A549 (cell line): ENCODE data around the gene EIF4G1. TPM values are rescaled to one million over a fixed set of nuclear protein-coding genes. Genes with fewer than 3 reads are reported as not detected.
"Not testable (repeated sequence)": the region's sequence is repeated elsewhere in the genome, so short reads cannot be mapped to it uniquely, and the experiment has no call there.

Source experiments
- ATAC-seq, 2 experiments: fragments of 200-7000 bp in 1 of 2; fragments of >200 bp in 1 of 2; cut with Nextera tagmentation in 1 of 2; cut with Tn5 transposase in 1 of 2; 3 replicates each; pipeline versions ENCODE4 v1.8.0 to v1.9.1; 2018 to 2020; ENCODE audit warnings: mild to moderate bottlenecking in 1 of 2, moderate library complexity in 1 of 2
- CTCF ChIA-PET: fragments of 300-600 bp; sonication (Branson Sonifier 250); formaldehyde crosslinking; extraction: SDS; loops from one replicate; lab custom pipeline; 2021; ENCODE audit warnings: antibody characterized with exemption, inconsistent platforms; lab: Yijun Ruan, JAX
- POLR2A ChIA-PET: fragments of 350-600 bp; formaldehyde crosslinking; extraction: SDS; loops from one replicate; lab custom pipeline; 2021; ENCODE audit warnings: antibody characterized with exemption, inconsistent platforms; lab: Yijun Ruan, JAX
- DNase-seq, 2 experiments: peaks; one replicate each; pipeline versions ENCODE4 v3.0.0 to v3.0.0-alpha.2; 2011 to 2016; ENCODE audit warnings: low read depth in 1 of 2, low spot score in 1 of 2
- FAIRE-seq: peaks from 2 replicates; lab custom pipeline; 2011; peaks lifted over from hg19 to GRCh38; lab: Jason Lieb, UNC
- H3K27ac ChIP-seq, 2 experiments: fragments of >200 bp; sonication (Bioruptor Twin); formaldehyde crosslinking; 3 replicates each; pipeline ENCODE4 v1.5.1; 2016 to 2017
- H3K4me1 ChIP-seq: fragments of >200 bp; sonication (Bioruptor Twin); formaldehyde crosslinking; 3 replicates; pipeline ENCODE4 v1.6.1; 2016
- H3K4me2 ChIP-seq: fragments of >200 bp; sonication (Bioruptor Twin); formaldehyde crosslinking; 3 replicates; pipeline ENCODE4 v1.6.1; 2016
- H3K4me3 ChIP-seq: fragments of >200 bp; sonication (Bioruptor Twin); formaldehyde crosslinking; 3 replicates; pipeline ENCODE4 v1.5.1; 2016
- H3K9me3 ChIP-seq: fragments of >200 bp; sonication (Bioruptor Twin); formaldehyde crosslinking; 3 replicates; pipeline ENCODE4 v1.6.1; 2016
- CHD2 ChIP-seq: fragments of 150-350 bp; IDR thresholded peaks from 2 replicates; pipeline ENCODE4 v1.6.1; 2014; ENCODE audit warnings: low read length; ENCODE audit not compliant: partially characterized antibody
- EHF ChIP-seq: fragments of 250-450 bp; sonication (Bioruptor Pico); IDR thresholded peaks from 2 replicates; pipeline ENCODE4 v1.5.0; 2020; ENCODE audit warnings: mild to moderate bottlenecking
- EHMT2 ChIP-seq: fragments of 200-600 bp; sonication (generic); IDR thresholded peaks from 2 replicates; pipeline ENCODE4 v1.6.1; 2016; ENCODE audit warnings: antibody characterized with exemption, low read depth, mild to moderate bottlenecking, moderate library complexity
- ESRRA ChIP-seq: fragments of 150-350 bp; IDR thresholded peaks from 2 replicates; pipeline ENCODE4 v1.6.1; 2014; ENCODE audit warnings: mild to moderate bottlenecking, low read length, borderline replicate concordance
- GATA3 ChIP-seq: IDR thresholded peaks from 2 replicates; pipeline ENCODE4 v1.6.1; 2012; ENCODE audit warnings: borderline replicate concordance
- HDAC2 ChIP-seq: fragments of 200-600 bp; sonication (generic); IDR thresholded peaks from 2 replicates; pipeline ENCODE4 v1.6.1; 2016
- HOXA7 ChIP-seq: fragments of 250-450 bp; sonication (Bioruptor Pico); IDR thresholded peaks from 2 replicates; pipeline ENCODE4 v1.5.0; 2020; ENCODE audit warnings: mild to moderate bottlenecking, moderate library complexity
- HOXB5 ChIP-seq: fragments of 250-450 bp; sonication (Bioruptor Pico); IDR thresholded peaks from 2 replicates; pipeline ENCODE4 v1.5.0; 2020; ENCODE audit warnings: mild to moderate bottlenecking, moderate library complexity
- KDM5A ChIP-seq: fragments of 200-600 bp; sonication (generic); IDR thresholded peaks from 2 replicates; pipeline ENCODE4 v1.6.1; 2016; ENCODE audit warnings: antibody characterized with exemption, mild to moderate bottlenecking
- RAD21 ChIP-seq, 2 experiments: fragments of >200 bp in 1 of 2; sonication (Bioruptor Twin) in 1 of 2; formaldehyde crosslinking in 1 of 2; IDR thresholded peaks in 1 of 2; conservative IDR thresholded peaks in 1 of 2; 2 replicates in 1 of 2; 3 replicates in 1 of 2; pipeline ENCODE4 v1.6.1; 2012 to 2018; ENCODE audit warnings: inconsistent platforms in 1 of 2
- RARB ChIP-seq: fragments of 250-450 bp; sonication (Bioruptor Pico); IDR thresholded peaks from 2 replicates; pipeline ENCODE4 v1.8.0; 2021; ENCODE audit warnings: mild to moderate bottlenecking, moderate library complexity
- SMC3 ChIP-seq: fragments of >200 bp; sonication (Bioruptor Twin); formaldehyde crosslinking; IDR thresholded peaks from 3 replicates; pipeline ENCODE4 v1.6.1; 2018; ENCODE audit warnings: inconsistent platforms
- TP53 ChIP-seq: fragments of 250-450 bp; sonication (Bioruptor Pico); IDR thresholded peaks from 2 replicates; pipeline ENCODE4 v1.5.0; 2021; ENCODE audit warnings: mild to moderate bottlenecking, moderate library complexity
- WGBS: methylation state at CpG from one replicate; pipeline ENCODE4 v1.1.6; 2017; ENCODE audit errors: missing lambda C conversion rate; 5-methylcytosine and 5-hydroxymethylcytosine counted together
- polyA plus RNA-seq, 4 experiments: library from polyadenylated mRNA; depleted of rRNA in 3 of 4; stranded (reverse); fragments of >200 nt; fragmentation: RNase III in 1 of 4; extraction: RNeasy Plus Mini Kit Qiagen cat#74134 plus additional on column Dnase treatment in 1 of 4; gene quantifications; 2 replicates in 3 of 4; 3 replicates in 1 of 4; pipeline ENCODE4 v1.2.3, GENCODE V29; 2011 to 2017
- TF ChIP-seq, protein P1 (sequence below): fragments of 250-450 bp; sonication (Bioruptor Pico); IDR thresholded peaks from 2 replicates; pipeline ENCODE4 v1.5.0; 2021; ENCODE audit warnings: mild to moderate bottlenecking, moderate library complexity, borderline replicate concordance
- TF ChIP-seq, protein P2 (sequence below): fragments of 200-600 bp; sonication (generic); IDR thresholded peaks from 2 replicates; pipeline ENCODE4 v1.6.1; 2016; ENCODE audit warnings: antibody characterized with exemption, mild to moderate bottlenecking, moderate library complexity
- TF ChIP-seq, protein P3 (sequence below): fragments of 450-650 bp; IDR thresholded peaks from 2 replicates; pipeline ENCODE4 v1.6.1; 2014; ENCODE audit warnings: antibody characterized with exemption

Gene EIF4G1
- polyA plus RNA-seq, 2 of the 4 experiments (the other 2 are of a cell fraction): 152 to 248 TPM

DNA sequence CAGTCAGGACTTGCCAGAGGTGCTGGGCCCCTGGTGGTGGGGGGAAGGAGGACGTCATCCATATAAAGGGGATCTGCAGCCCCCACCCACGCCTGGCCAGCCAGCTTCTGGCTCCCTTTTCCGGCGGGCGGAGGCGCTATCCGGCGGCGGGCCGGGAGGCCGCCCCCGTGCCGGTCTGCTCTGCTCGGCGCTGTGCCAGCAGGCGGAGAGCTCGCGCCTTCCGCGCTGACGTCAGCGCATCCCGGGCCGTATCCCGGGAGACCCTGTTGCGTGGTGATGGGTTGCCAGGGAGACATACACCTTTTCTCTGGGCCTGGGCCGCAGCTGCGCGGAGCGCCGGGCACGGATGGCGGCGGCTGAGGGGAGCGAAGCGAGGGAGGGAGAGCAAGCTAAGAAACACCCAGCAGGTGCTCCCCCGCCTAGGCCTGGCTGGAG is 24.1 kb downstream of the EIF4G1 start (continued):
- TF ChIP-seq, protein P1, sequence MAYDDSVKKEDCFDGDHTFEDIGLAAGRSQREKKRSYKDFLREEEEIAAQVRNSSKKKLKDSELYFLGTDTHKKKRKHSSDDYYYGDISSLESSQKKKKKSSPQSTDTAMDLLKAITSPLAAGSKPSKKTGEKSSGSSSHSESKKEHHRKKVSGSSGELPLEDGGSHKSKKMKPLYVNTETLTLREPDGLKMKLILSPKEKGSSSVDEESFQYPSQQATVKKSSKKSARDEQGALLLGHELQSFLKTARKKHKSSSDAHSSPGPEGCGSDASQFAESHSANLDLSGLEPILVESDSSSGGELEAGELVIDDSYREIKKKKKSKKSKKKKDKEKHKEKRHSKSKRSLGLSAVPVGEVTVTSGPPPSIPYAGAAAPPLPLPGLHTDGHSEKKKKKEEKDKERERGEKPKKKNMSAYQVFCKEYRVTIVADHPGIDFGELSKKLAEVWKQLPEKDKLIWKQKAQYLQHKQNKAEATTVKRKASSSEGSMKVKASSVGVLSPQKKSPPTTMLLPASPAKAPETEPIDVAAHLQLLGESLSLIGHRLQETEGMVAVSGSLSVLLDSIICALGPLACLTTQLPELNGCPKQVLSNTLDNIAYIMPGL (CRISPR knock-in tag): no peak
- no peak for TF ChIP-seq GATA3

DNA sequence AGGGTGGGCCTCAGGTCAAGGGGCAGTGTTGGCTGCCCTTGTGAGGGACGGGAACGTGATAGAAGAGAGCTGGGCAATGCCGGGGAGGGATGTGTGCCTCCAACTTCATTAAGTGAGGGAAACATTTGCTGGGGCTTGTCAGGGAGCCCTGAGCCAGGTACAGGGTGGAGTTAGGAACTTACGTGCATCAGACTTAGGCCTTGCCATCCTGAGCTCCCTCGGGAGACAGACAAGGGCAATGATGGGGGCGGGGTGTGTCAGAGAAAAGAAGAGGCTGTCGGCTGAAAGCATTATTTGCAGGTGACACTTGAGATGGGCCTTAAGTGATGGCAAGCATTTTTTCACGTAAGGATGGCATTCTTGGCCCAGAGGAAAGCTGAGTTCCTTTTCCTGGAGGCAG is 24.6 kb downstream of the EIF4G1 start:
- ChIA-PET POLR2A (no interaction called here), CTCF (interaction anchor here (0.9 to 2.6 kb wide), 2 partner anchors 10 to 16 kb away, joined by 7 to 9 read pairs; no protein-coding TSS in a partner anchor)
- no peaks in the 10 kb centered on the region for H3K9me3 ChIP-seq
- peaks cover 24% of the 10 kb centered on the region; the same call in 2 of the 3 replicates for H3K4me1 ChIP-seq
- H3K4me2 ChIP-seq: no peak overlapping the region
- TF ChIP-seq RARB (CRISPR knock-in tag) (no peak), TP53 (CRISPR knock-in tag) (no peak), ESRRA (no peak), EHMT2 (no peak), KDM5A (no peak), RAD21 (conservative IDR thresholded peaks at IDR 0.05 in 1 of 2, IDR thresholded peaks at IDR 0.05 in 1 of 2) (no peak), EHF (no peak), CHD2 (no peak), HOXB5 (CRISPR knock-in tag) (no peak), SMC3 (no peak), HOXA7 (no peak), HDAC2 (no peak)
- TF ChIP-seq, protein P2, sequence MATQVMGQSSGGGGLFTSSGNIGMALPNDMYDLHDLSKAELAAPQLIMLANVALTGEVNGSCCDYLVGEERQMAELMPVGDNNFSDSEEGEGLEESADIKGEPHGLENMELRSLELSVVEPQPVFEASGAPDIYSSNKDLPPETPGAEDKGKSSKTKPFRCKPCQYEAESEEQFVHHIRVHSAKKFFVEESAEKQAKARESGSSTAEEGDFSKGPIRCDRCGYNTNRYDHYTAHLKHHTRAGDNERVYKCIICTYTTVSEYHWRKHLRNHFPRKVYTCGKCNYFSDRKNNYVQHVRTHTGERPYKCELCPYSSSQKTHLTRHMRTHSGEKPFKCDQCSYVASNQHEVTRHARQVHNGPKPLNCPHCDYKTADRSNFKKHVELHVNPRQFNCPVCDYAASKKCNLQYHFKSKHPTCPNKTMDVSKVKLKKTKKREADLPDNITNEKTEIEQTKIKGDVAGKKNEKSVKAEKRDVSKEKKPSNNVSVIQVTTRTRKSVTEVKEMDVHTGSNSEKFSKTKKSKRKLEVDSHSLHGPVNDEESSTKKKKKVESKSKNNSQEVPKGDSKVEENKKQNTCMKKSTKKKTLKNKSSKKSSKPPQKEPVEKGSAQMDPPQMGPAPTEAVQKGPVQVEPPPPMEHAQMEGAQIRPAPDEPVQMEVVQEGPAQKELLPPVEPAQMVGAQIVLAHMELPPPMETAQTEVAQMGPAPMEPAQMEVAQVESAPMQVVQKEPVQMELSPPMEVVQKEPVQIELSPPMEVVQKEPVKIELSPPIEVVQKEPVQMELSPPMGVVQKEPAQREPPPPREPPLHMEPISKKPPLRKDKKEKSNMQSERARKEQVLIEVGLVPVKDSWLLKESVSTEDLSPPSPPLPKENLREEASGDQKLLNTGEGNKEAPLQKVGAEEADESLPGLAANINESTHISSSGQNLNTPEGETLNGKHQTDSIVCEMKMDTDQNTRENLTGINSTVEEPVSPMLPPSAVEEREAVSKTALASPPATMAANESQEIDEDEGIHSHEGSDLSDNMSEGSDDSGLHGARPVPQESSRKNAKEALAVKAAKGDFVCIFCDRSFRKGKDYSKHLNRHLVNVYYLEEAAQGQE: no peak
- TF ChIP-seq, protein P1 (CRISPR knock-in tag): no peak
- TF ChIP-seq, protein P3, sequence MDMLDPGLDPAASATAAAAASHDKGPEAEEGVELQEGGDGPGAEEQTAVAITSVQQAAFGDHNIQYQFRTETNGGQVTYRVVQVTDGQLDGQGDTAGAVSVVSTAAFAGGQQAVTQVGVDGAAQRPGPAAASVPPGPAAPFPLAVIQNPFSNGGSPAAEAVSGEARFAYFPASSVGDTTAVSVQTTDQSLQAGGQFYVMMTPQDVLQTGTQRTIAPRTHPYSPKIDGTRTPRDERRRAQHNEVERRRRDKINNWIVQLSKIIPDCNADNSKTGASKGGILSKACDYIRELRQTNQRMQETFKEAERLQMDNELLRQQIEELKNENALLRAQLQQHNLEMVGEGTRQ: no peak
- DNase-seq (no peak), FAIRE-seq (no peak), ATAC-seq (no peak)
- H3K4me3 ChIP-seq: no peak overlapping the region
- WGBS: 86% methylated on average over 7 of the region's 8 CpGs
- no peak overlapping the region for H3K27ac ChIP-seq

DNA sequence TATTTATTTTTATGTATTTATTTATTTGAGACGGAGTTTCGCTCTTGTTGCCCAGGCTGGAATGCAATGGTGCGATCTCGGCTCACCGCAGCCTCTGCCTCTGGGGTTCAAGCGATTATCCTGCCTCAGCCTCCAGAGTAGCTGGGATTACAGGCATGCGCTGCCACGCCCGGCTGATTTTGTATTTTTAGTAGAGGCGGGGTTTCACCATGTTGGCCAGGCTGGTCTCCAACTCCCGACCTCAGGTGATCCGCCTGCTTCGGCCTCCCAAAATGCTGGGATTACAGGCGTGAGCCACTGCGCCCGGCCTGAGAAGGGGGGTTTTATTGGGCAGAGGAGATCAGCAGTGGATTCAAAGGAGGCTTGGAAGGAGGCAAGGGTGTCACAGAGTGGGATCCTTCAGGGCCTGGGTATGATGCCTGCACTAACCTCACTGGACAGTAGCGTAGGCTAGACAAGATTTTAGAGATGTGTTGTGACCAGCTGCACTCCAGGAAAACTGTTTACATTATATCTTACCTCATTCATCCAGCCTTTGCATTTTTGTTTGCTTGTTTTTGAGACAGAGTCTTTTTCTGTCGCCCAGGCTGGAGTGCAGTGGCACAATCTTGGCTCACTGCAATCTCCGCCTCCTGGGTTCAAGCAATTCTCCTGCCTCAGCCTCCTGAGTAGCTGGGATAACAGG is 25.2 kb downstream of the EIF4G1 start:
- DNase-seq, H3K4me2 ChIP-seq, POLR2A ChIA-PET, H3K4me3 ChIP-seq, ATAC-seq, H3K9me3 ChIP-seq, FAIRE-seq, H3K27ac ChIP-seq: not testable (repeated sequence)
- peaks cover 18% of the 10 kb centered on the region; the same call in 2 of the 3 replicates for H3K4me1 ChIP-seq
- CTCF ChIA-PET: interaction anchor here (0.9 to 2.6 kb wide), 2 partner anchors 9 to 16 kb away, joined by 7 to 9 read pairs; no protein-coding TSS in a partner anchor
- 95% methylated on average over 17 of the region's 19 CpGs for WGBS
